Measurements from ENCODE around the gene ST3GAL4.
"Not testable (repeated sequence)": the region's sequence is repeated elsewhere in the genome, so short reads cannot be mapped to it uniquely, and the experiment has no call there.

The ST3GAL4 gene, protein sequence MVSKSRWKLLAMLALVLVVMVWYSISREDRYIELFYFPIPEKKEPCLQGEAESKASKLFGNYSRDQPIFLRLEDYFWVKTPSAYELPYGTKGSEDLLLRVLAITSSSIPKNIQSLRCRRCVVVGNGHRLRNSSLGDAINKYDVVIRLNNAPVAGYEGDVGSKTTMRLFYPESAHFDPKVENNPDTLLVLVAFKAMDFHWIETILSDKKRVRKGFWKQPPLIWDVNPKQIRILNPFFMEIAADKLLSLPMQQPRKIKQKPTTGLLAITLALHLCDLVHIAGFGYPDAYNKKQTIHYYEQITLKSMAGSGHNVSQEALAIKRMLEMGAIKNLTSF

DNA sequence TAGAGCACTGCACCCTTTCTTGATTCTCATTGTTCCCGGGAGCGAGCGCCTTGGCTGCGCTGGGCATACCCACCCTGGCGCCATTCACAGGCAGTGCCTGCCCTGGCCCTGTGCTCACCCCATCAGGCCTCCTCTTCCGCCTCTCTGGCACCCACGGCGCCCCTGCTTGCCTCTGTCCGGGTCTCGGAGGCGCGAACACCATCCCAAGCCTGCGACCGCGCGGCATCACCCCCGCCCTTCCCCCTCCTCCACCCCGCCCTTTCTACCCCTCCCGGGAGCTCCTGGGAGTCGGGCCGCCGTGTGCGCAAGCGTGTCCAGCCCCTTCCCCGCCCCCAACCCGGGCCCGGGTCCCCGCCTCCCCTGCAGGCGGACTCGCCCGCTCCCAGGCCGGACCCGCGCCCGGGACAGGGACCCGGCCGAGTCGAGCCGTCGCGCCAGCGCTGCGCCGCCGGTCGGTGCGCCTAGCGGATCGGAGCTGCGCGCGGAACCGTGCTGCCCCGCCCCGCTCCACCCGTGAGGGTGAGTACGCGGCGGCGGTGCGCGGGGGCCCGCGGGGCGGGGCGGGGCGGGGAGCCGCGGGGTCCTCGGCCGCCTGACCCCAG lies at the start of gene ST3GAL4:
ST3GAL4 (plus strand) TSS at position 363 of the 602 bp plus-strand sequence. CDS start 50,470 bp downstream, outside the sequence.
- DNase-seq (ENCODE audit: low spot score), result peak; percentile 91

DNA sequence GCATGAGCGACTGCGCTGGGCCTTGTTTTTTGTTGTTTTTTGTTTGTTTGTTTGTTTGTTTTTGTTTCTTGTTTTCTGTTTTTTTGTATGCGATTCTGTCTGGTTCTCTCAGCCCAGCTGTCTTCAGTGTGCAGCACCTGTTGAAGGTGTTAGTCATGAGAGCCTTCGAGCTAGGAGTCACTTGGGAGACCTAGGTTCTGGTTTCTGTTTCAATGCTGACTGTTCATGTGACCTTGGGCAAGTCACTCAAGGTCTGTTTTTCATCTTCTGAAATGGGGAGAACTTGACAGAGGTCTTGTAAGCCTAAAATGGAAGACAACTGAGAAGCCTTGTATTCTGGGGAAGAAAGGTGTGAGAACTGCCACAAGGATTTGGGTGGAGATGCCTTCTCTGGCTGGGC lies 49.8 kb upstream of the ST3GAL4 start:
- no peak for DNase-seq (ENCODE audit: low spot score)

DNA sequence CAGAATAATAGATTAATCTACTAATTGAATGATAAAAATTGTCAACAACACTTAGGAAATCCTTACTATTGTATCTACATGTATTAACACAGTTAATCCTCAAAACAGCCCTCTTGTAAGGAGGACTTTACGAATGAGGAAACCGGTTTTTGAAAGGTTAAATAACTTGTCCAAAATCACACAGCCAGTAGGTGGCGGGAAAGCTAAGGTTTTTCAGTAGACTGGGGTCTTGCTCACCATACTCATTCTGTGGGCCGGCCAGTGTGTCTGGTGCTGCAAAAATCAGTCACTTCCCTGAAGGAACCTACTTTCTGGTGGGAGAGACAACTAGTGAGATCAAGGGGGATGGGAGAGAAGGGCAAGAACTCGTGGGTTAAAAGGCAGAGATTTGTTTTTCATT lies 47.8 kb upstream of the ST3GAL4 start:
- DNase-seq (ENCODE audit: low spot score), result no peak

DNA sequence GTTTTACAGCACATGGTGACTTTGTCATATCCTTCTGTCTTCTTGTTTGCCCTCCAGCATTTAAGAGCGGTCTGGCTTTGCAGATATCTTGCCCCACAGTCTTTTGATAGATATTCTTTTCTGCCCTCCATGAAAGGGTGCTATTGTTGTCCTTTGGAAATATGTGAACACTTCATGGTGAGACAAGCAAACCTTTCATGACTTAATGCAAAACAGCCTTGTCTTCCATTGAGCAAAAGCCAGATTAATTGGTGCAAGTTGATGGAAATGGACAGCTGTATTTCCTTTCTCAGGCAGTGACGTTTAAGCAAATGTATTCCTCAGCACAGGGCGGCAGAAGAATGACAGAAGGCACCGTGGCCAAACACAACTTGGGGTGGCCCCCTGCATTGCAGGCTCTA lies 47.2 kb upstream of the ST3GAL4 start:
- no peak for DNase-seq (ENCODE audit: low spot score)

DNA sequence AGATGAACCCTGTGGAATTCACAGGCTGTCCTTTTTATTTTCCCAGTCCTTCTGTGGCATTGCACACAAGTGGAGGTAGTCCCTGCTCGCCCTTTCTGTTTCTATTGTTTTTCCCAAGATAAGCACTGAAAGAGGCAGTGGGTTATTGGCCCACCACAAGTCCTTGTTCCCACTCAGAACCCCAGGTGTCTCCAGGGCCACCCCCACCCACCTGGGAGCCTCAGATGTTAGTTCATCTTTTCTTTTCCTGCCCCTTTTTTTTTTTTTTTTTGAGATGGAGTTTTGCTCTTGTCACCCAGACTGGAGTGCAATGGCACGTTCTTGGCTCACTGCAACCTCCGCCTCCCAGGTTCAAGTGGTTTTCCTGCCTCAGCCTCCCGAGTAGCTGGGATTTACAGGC lies 46.7 kb upstream of the ST3GAL4 start:
- DNase-seq (ENCODE audit: low spot score), result not testable (repeated sequence)

DNA sequence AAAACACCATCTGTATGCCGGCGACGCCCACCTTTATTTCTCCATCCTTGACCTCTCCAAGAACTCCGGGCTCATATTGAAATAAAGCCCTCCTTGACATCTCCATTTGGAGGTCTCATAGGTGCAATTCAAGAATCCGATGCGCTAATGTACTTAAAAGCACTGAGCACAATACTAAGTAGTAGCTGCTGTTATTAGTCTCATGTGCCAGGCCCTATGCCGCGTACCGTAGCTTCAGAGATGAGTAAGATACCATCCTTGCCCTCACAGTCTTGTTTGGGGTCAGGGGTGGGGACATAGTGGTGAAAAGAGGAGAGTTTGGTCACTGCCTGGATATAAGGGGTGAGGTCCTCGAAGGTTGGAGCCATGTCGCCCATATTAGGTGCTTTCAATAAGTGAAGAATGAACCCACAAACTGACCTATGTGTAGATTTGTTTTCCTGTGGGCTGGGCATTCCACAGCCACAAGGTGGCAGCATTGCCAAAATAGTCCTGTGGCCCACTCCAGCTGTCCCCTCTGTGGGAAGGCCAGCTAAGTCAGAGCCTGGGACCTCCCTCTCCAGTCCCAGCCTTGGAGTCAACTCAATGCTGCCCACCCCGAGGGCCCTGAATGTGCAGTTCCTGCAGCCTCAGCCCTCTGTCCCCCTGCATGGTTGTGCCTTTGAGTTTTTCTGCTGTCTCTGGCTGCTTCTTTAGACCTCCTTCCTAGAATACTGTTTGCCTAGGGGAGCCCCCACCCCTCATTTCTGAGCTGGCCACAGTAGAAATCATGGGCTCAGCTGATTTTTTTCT lies 45.1 kb upstream of the ST3GAL4 start:
- DNase-seq (ENCODE audit: low spot score), result peak; percentile 62

DNA sequence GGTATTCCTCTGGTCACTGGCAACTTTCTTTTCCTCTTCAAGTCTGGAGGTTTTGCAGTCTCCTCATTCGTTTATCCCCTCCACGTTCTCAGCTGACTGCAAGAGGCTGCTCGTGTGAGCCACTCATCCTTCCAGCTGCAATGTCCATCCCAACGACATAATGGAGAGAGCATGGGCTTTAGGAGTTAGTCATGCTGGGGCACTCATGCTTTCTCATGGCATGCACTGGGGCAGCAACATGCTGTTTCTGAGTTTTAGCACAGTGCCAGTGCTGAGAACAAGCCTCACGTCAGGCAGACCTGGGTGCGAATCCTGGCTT lies 44.5 kb upstream of the ST3GAL4 start:
- no peak for DNase-seq (ENCODE audit: low spot score)

DNA sequence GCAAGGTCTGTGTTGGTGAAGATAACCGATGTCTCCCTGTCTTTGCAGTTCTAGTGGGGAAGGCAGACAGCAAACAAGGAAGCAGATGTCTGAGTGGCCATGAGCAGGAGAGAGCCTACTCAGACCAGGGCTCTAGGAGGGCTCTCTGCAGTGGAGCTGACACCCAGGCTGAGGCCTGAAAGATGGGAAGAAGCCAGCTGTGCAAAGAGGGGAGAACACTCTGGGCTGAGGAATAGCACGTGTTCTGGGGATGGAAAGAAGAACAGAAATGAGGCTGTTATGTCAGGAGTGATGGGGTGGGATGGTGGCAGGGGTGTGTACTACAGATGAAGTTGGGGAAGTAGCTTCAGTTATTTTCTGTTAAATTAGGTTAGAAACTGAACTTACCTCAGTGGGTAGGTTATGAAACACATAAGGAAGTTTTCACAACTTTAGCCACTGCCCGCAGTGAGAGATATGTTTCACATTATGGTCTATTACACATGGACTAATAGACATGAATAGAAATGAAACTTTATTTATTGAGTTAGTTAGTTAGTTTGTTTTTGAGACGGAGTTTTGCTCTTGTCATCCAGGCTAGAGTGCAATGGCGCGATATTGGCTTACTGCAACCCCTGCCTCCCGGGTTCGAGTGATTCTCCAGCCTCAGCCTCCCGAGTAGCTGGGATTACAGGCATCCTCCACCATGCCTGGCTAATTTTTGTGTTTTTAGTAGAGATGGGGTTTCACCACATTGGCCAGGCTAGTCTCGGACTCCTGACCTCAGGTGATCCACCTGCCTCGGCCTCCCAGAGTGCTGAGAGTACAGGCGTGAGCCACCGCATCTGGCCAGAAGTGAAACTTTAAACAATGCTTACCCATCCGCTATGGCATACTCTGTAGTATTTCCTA lies 43.8 kb upstream of the ST3GAL4 start:
- no peak for DNase-seq (ENCODE audit: low spot score)

DNA sequence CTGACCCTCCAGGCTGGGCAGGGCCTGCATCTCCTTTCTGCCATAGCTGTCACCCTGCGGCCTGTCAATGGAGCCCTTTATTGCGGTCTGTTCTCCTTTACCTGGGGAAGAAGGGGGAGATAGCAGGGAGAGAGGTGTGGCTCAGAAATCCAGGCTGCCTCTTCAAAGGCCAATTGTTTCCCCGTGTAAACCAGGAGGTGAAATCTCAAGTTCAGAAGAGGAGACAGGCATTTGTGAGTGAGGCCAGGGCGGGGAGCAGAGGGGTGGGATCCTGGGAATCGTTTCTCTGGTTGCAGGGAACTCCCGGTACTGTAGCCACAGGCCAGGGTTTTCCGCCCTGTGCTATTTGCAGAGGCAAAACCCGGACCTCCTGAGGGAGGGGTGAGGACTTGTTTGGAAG lies 42.5 kb upstream of the ST3GAL4 start:
- DNase-seq (ENCODE audit: low spot score), result no peak

DNA sequence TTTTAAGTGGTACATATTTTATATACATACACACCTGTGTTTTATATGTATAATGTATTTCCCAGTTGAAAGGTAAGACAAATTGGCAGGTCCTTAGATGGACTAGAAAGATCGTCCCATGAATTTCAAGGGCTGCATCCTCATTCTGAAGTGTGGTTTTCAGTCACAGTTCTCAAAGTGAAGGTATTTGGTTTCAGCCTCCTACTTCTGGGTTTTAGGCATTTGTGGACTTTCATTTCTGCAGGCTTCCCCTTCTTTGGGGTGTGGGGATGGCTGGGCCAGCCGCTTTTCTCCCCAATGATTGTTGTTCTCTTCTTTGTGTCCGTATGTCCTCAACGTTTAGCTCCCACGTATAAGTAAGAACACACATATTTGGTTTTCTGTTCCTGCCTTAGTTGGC lies 41.7 kb upstream of the ST3GAL4 start:
- DNase-seq (ENCODE audit: low spot score), result no peak

DNA sequence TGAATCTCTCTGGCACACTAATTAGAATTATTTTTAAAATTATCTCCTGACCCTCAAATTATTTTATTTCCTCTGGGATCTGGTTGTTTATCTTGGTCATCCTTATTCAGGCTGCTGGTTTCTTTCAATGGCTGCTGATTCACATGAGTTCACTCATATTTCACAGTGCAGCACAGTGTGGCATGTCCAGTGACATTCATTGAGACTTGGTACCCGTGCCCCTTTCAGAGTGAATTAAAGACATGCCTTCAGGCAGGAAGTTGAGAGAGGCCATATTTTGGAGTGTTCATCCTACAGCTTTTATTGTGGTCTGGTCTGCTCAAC lies 38.1 kb upstream of the ST3GAL4 start:
- no peak for DNase-seq (ENCODE audit: low spot score)

DNA sequence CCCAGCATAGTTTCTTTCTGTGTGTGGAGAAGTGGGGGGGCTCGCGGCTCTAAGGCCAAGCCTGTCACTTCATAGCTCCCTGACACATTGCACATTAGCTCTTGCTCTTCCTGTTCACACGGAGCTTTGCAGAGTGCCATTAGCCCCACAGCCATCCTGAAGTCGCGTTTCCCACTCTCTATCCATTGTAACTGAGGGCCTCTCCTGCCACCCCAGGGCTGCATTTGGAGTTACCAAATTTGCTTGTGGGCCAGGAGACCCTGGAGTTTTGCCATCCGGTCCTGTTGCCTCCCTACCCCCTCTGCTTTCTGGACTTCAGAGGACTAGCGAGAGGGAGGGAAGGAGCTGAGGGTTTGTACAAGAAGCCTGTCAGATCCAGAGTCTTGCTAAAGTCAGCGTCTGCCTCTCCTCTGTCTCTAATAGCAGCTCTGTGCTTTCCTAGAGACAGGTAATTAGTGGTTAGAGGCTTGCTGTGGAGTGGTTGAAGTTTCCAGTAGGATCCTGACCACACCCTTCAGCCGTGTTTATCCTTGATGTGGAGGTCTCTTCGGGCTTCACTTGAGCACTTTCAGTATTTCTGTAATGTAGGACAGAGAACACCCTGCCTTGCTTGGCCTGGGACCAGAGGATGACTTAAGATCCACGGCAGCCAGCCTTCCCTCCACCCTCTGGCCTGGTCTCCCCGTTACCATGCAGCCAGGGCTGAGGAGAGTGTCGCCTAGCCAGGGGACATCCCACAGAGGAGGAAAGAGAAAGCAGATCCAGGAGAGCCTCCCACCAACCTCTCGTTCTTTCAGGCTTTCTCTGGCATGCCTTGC lies 37.5 kb upstream of the ST3GAL4 start:
- DNase-seq (ENCODE audit: low spot score), result no peak

DNA sequence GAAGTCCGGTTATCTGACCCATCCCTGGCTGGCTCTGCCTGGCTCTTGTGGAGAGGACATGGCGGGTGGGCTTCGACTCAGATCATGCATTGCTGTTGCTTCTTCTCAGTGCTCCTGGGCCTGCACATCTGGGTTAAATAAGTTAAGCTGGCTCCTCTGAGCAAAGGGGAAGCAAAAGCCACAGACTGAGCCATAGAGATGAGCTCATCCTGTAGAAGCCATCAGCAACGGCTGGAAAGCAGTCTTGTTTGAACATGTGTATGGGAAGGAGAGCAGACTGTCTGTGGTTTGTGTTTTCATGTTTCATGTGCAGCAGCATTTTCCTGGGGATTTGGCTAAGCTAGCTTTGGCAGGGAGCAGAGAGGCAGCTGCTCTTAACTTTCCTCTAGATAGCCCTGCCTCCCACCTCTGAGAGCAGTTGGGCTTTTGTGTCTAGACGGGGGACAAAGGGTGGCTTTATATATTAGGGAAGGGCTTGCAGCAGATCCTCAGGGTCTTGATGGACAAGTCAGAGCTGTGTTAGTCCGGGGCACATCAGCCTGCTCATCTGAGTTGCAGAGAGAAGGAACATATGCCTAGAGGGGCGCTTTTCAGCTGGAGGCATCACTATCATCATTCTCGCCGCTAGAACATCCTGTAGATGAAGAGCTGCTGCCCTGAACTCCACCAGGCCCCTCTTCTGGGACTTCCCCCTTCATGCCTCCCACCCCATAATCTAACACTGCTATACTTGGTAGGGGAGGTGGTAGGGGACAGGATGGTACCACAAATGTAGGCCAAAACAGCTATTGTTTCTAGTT lies 36.7 kb upstream of the ST3GAL4 start:
- no peak for DNase-seq (ENCODE audit: low spot score)

DNA sequence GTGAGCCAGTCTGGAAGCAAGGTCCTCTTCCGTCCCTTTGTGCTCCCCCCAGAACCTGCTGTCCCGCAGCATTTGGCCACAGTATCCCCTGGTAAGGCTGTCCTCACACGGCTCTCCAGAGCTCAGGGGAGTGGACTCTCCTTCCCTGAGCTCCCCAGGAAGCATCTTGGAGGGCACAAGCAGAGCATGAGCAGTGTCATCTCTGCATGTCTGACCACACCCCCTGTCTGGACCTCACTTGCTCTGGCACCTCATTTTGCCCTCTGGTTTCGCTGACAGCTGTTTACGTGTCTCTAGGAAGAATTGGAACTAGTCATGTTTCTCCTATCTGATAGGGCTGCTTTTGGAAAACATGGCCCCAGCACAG lies 36.1 kb upstream of the ST3GAL4 start:
- DNase-seq (ENCODE audit: low spot score), result no peak

DNA sequence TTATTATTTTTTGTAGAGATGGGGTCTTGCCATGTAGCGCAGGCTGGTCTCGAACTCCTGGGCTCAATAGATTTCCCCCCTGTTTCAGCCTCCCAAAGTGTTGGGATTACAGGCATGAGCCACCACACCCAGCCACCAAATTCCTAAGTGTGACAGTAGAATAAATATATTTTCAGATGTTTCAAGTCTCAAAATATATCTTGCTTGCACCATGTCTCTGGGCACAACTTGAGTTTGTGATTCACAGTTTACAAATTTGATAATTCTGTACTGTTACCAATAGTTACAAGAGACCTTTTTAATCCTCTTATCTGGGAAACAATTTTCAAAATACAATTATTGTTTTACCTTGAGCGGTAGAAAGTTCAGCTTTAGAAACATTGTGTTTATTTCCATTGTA lies 32.5 kb upstream of the ST3GAL4 start:
- no peak for DNase-seq (ENCODE audit: low spot score)

DNA sequence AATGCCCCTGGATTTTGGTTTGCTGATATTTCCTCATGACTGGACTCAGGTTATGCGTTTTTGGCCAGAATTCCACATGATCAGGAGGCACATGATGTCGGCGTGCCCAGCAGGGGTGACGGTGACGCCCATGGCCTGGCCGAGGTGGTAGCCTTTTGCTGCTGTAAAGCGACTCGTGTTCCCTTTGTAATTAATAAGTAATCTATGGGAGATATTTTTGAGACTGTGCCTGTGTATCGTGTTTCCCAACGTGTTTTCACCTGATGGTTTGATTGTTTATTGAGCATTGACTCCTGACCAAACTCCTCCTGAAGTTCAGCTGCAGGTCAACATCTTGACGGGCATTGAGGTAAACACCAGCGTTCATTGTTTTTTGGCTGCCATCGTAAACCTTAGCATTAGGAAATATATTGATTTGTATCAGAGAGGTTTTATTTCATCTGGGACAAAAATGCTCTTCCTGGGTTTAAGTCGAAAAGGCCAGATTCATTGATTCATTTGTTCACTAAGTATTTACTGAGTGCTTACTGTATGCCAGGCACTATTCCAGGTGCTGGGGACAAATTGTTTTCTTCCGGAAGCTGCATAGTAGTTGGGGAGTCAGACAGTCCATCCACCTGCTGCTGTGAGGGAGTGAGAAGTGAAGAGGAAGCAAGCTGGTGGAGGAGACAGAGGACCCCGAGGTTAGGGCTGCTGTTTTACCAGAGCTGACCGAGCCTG lies 28.0 kb upstream of the ST3GAL4 start:
- DNase-seq (ENCODE audit: low spot score), result no peak

DNA sequence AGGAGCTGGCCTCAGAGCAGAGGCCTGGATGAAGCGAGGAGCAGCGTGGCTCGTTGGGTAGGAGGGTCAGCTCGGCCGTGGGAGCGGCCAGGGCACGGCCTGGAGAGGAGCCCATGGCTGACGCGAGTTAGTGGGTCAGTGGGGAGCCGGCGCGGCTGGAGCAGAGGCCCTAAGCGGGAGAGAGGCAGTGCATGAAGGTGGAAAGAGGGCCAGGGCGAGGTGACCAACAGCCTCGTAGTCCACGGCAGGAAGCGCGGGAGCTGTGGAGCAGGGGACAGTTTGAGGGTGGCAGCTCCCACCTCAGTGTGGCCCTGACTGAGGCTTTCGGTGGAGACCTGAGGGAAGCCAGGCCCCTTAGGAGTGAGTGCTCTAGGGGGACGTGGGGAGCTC lies 27.5 kb upstream of the ST3GAL4 start:
- no peak for DNase-seq (ENCODE audit: low spot score)

DNA sequence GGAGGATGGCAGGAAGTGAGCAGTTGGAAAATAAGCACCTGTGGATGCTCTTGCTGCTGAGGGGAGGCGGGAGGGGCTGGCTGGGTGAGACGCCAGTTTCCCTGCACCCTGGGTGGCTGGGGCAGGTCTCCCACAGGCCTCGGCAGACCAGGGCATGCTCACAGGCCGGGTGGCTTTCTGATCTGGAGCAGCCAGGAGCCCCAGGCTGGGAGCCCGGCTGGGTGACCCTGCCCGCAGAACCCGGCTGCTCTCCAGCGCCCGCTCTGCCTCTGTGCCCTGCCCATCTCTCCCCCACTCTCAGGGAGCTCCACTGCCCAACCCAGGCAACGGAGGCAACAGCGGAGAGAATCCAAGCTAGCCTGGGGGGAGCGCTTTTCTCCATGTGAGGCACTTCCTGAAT lies 27.0 kb upstream of the ST3GAL4 start:
- no peak for DNase-seq (ENCODE audit: low spot score)

DNA sequence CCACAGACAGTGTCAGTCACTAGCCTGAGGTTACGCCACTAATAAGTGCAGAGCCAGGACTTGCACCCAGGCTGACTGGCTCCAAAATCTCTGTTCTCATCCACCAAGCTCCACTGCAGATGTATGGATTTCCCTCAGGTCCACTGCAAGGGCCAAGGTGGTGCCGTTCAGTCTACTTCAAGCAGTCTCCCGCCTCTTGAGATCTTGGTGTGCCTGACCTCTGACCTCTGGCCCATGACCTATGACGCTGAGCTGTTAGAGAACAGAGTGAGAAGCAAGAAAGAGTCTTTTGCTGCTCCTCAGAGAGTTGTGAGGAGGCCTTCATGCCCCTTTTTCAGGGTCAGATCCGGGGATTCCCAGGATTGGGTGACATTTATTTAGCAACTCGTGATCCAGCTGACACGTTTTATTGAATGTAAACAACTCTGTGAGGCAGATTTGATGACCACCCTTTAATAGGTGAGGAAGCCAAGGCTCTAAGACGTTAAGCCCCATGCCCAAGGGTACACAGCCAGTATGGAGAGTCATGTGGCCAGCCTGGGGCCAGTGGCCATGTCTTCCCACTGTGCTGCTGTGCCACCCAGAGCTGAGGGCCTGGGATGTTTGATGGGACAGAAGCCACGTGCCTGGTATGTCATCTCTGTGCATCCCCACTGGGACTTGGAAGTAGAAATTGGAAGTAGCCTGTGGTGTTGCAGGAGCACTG lies 26.4 kb upstream of the ST3GAL4 start:
- no peak for DNase-seq (ENCODE audit: low spot score)

Data from HuH-7.5 (cell line).